Peyer's patch (tissue), 4 donors: ENCODE results near the gene PER1. TPM values are rescaled to one million over a fixed set of nuclear protein-coding genes. Genes with fewer than 3 reads are reported as not detected.

Source experiments
- DNase-seq, 3 donors: peaks; one replicate each; pipeline ENCODE4 v3.0.0-alpha.2; 2017 to 2019
- H3K27ac ChIP-seq, 4 donors: fragments of 200-600 bp; sonication (generic); one replicate each; pipeline ENCODE4 v1.5.1; 2016 to 2019
- H3K27me3 ChIP-seq, 2 donors: fragments of 200-600 bp; sonication (generic); one replicate each; pipeline ENCODE4 v1.5.1; 2019
- H3K36me3 ChIP-seq, 3 donors: fragments of 200-600 bp; sonication (generic); one replicate each; pipeline ENCODE4 v1.5.1; 2016 to 2019
- H3K4me1 ChIP-seq, 4 donors: fragments of 200-600 bp; sonication (generic); one replicate each; pipeline ENCODE4 v1.5.1; 2016 to 2019
- H3K4me3 ChIP-seq, 4 donors: fragments of 200-600 bp; sonication (generic); 1 replicate in 3 of 4; 2 replicates in 1 of 4; pipeline ENCODE4 v1.5.1; 2016 to 2019; ENCODE audit warnings: mild to moderate bottlenecking in 1 of 4
- H3K9me3 ChIP-seq, 4 donors: fragments of 200-600 bp; sonication (generic); one replicate each; pipeline ENCODE4 v1.5.1; 2016 to 2019; ENCODE audit warnings: mild to moderate bottlenecking in 1 of 4
- POLR2A ChIP-seq, 2 donors: fragments of 450-650 bp; IDR thresholded peaks; one replicate each; pipeline ENCODE4 v1.5.1; 2017; ENCODE audit warnings: antibody characterized with exemption in 2 of 2, mild to moderate bottlenecking in 2 of 2, moderate library complexity in 2 of 2
- total RNA-seq, 4 donors: library from RNA; depleted of rRNA; stranded (reverse); fragments of >200 nt; gene quantifications; one replicate each; pipeline ENCODE4 v1.1.0, GENCODE V29; 2016
- TF ChIP-seq, protein P1 (sequence below), 6 experiments: fragments of 450-650 bp in 4 of 6; fragments of 200-600 bp in 2 of 6; sonication (generic) in 1 of 6; IDR thresholded peaks; one replicate each; pipeline ENCODE4 v1.5.1; 2017 to 2019; ENCODE audit warnings: antibody characterized with exemption in 6 of 6, mild to moderate bottlenecking in 3 of 6, moderate library complexity in 1 of 6

Gene PER1
- total RNA-seq, 4 donors from 2014 or later = 67.6 to 143 (median 119) TPM

- peak; percentile 42 to 73 (median 72) for DNase-seq
- H3K9me3 ChIP-seq = no peaks in the 10 kb centered on the region
- H3K27ac ChIP-seq = peak overlapping the region; percentile 94 to 99 (median 98)
- no peak for TF ChIP-seq POLR2A (IDR thresholded peaks at IDR 0.05)
- TF ChIP-seq, protein P1, sequence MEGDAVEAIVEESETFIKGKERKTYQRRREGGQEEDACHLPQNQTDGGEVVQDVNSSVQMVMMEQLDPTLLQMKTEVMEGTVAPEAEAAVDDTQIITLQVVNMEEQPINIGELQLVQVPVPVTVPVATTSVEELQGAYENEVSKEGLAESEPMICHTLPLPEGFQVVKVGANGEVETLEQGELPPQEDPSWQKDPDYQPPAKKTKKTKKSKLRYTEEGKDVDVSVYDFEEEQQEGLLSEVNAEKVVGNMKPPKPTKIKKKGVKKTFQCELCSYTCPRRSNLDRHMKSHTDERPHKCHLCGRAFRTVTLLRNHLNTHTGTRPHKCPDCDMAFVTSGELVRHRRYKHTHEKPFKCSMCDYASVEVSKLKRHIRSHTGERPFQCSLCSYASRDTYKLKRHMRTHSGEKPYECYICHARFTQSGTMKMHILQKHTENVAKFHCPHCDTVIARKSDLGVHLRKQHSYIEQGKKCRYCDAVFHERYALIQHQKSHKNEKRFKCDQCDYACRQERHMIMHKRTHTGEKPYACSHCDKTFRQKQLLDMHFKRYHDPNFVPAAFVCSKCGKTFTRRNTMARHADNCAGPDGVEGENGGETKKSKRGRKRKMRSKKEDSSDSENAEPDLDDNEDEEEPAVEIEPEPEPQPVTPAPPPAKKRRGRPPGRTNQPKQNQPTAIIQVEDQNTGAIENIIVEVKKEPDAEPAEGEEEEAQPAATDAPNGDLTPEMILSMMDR (IDR thresholded peaks at IDR 0.05) = no peak
- no peaks in the 10 kb centered on the region for H3K27me3 ChIP-seq
- H3K4me3 ChIP-seq = peak overlapping the region; percentile 83 to 93 (median 88)
- H3K4me1 ChIP-seq = peaks cover 3 to 32% (median 14%) of the 10 kb centered on the region in 4 donors
- no peaks in the 10 kb centered on the region for H3K36me3 ChIP-seq
Measured at GRCh38 chr17:8189041-8189710, 37.0 kb upstream of the PER1 start.

DNA sequence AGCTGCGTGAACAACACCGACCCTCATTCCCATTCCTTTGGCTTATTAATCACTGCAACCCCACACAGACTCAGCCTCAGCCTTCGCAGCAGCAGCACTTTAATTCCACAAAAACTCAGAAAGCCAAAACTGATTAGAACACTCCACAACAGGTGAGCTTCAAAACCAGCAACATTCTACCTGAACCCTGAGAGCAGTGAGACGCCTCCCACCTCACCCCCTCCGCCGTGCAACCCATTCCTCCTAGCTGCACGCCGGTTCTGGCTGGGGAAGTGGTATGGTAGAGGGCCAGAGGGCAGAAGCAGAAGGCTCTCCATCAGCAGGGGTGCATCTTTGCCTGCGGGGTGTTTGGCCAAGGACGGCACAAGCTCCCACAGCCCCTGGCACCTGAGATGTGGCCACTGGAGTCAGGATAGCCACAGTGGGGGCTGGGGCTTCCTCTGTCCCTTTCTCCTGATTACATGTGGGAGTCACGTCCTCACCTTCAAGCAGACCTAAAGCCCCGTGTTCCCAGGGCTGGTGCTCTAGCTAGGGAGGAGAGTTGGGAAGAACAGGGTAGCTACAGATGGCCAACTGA, 36.1 kb upstream of the PER1 start:
- Histone ChIP-seq H3K4me1 (peaks cover 3 to 32% (median 14%) of the 10 kb centered on the region in 4 donors), H3K36me3 (no peaks in the 10 kb centered on the region), H3K27me3 (no peaks in the 10 kb centered on the region), H3K27ac (peak overlapping the region; percentile 94 to 99 (median 98)), H3K4me3 (peak overlapping the region; percentile 83 to 93 (median 88)), H3K9me3 (no peaks in the 10 kb centered on the region)
- peak in 1 of 3 donors; percentile 35 for DNase-seq
- no peak for TF ChIP-seq POLR2A (IDR thresholded peaks at IDR 0.05)
- TF ChIP-seq, protein P1 (IDR thresholded peaks at IDR 0.05) = no peak

- peaks cover 3 to 30% (median 14%) of the 10 kb centered on the region in 4 donors for H3K4me1 ChIP-seq
- H3K4me3 ChIP-seq = peak overlapping the region; percentile 74 to 93 (median 84)
- TF ChIP-seq POLR2A (IDR thresholded peaks at IDR 0.05) = peak; percentile 19 to 53
- TF ChIP-seq, protein P1 (IDR thresholded peaks at IDR 0.05) = no peak
- no peaks in the 10 kb centered on the region for H3K27me3 ChIP-seq
- no peaks in the 10 kb centered on the region for H3K36me3 ChIP-seq
- DNase-seq = peak; percentile 73 to 94 (median 89)
- H3K27ac ChIP-seq = peak overlapping the region; percentile 88 to 99 (median 96)
- no peaks in the 10 kb centered on the region for H3K9me3 ChIP-seq
Measured at GRCh38 chr17:8187517-8188262, 35.5 kb upstream of the PER1 start.

- Histone ChIP-seq H3K27me3 (no peaks in the 10 kb centered on the region), H3K9me3 (no peaks in the 10 kb centered on the region), H3K27ac (peak overlapping the region; percentile 88 to 99 (median 96)), H3K4me1 (peaks cover 3 to 29% (median 12%) of the 10 kb centered on the region in 4 donors), H3K4me3 (peak overlapping the region; percentile 74 to 93 (median 84)), H3K36me3 (no peaks in the 10 kb centered on the region)
- TF ChIP-seq, protein P1 (IDR thresholded peaks at IDR 0.05) = peak in 4 of 6 experiments; percentile 32 to 57 (median 36)
- TF ChIP-seq POLR2A (IDR thresholded peaks at IDR 0.05) = peak in 1 of 2 donors; percentile 46
- DNase-seq = peak; percentile 90 to 97 (median 93)
Measured at GRCh38 chr17:8186787-8187516, 34.7 kb upstream of the PER1 start.

- TF ChIP-seq, protein P1 (IDR thresholded peaks at IDR 0.05) = no peak
- no peak for TF ChIP-seq POLR2A (IDR thresholded peaks at IDR 0.05)
- H3K4me1 ChIP-seq = peaks cover 3 to 27% (median 12%) of the 10 kb centered on the region in 4 donors
- no peak for DNase-seq
- H3K27me3 ChIP-seq = no peaks in the 10 kb centered on the region
- peak overlapping the region; percentile 74 to 93 (median 84) for H3K4me3 ChIP-seq
- H3K27ac ChIP-seq = peak overlapping the region; percentile 88 to 99 (median 96)
- H3K9me3 ChIP-seq = no peaks in the 10 kb centered on the region
- no peaks in the 10 kb centered on the region for H3K36me3 ChIP-seq
Measured at GRCh38 chr17:8186446-8186786, 34.2 kb upstream of the PER1 start.
